ENCODE measurements around the gene FGFR4.
"Not testable (repeated sequence)": the region's sequence is repeated elsewhere in the genome, so short reads cannot be mapped to it uniquely, and the experiment has no call there.

The FGFR4 gene

DNA sequence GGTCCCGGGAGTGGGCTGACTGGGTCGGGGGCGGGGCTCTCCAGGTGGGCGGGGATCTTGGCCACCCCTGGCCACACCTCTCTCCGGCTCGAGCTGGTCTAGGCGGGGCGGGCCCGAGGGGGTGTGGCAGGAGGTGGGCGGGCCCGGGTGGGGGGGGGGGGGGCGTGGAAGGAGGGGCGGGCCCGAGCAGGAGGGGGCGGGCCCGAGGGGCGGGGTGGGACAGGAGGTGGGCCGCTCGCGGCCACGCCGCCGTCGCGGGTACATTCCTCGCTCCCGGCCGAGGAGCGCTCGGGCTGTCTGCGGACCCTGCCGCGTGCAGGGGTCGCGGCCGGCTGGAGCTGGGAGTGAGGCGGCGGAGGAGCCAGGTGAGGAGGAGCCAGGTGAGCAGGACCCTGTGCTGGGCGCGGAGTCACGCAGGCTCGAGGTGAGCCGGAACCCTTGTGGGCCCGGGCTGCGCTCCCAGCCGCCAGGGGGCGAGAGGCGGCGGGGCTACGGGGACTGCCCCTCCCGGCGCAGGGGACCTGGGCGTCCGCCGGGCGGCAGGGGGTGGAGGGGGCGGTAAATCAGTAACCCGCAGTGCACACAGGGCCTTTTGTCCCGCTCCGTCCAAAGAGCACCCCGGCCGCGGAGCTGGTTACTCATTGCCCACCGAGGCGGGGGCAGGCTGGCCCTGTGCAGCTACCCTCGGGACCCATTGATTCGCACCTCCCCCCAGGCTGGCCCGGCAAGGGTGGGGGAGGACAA is at the start of gene FGFR4:
Gene FGFR4, plus strand, starts transcription at position 262 of the 744 bp plus-strand sequence. CDS start 2,688 bp downstream, outside the sequence.
- peak in 2 of 14 donors; percentile 3 to 50 for DNase-seq

DNA sequence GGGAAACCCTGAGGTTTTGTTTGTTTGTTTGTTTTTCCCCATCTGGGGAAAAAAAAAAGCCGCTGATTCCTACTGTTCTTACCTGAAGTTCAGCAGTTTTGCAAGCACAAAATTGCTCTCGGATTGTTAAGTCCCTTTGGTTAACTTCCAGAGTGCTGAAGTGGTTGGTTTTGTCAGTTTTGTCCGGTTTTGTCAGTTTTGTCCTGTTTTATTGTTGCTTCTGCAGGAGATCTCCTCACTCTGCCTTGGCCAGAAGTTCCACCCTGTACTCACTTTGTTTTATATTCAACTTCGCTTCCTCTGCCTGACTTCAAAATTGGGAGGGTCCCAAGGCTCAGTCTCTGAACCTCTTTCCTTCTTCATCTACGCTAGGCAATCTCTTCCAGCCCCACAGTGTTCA is 49.8 kb upstream of the FGFR4 start:
- DNase-seq, result no peak

DNA sequence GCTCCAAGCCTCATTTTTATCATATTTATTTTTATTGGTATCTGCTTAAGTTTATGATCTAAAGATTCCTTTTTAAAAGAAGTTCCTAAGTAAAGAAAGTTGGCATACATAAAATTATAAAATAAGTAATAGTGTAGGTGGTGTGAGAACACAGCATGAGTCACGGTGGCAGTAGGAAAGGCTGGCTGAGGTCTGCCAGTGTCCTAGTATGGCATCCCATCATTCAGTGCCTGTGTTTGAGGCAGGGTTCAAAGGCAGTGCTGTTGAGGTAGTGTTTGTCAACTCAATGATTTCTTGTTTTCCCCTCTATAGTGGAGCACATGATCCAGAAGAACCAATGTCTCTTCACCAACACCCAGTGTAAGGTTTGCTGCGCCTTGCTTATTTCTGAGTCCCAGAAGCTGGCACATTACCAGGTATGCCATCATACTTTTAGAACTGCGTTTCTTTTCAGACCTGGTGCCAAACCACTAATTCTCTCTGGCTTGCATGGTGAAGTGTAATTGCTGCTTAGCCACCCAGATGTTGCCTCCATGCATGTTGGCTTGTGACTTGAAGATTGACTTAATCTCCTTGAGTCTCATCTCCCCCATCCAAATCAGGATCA is 45.8 kb upstream of the FGFR4 start:
- no peak for DNase-seq

DNA sequence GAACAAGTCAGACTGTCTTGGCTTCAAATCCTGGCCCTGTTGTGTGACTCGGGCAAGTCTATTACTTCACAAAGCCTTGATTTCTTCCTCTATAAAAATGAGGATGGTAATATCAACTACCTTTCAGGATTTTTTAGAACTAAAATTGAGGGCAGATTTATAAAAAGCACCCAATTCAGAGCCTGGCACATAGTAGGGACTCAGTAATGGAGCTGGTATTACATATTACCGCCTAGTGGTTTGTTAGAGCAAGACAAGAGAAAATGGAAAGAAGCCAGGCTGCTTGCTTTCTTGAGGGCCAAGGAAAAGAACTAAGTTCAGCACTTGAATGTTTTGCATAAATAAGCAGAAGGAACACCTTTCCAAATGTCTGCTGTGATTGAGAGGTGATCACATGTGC is 44.8 kb upstream of the FGFR4 start:
- no peak for DNase-seq

DNA sequence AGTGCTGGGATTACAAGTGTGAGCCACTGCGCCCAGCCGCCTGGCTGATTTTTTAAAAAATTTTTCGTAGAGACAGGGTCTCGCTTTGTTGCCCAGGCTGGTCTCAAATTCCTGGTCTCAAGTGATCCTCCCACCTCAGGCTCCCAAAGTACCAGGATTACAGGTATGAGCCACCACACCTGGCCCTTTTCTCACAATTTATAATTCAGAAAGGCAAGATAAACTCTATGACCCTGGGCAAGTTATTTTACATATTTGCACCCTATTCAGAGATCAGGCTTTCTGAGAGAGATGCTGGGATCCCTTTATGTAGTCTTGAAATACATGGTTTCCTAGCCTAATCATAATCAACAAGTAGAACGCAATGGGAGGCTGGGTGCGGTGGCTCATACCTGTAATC is 43.6 kb upstream of the FGFR4 start:
- no peak for DNase-seq

DNA sequence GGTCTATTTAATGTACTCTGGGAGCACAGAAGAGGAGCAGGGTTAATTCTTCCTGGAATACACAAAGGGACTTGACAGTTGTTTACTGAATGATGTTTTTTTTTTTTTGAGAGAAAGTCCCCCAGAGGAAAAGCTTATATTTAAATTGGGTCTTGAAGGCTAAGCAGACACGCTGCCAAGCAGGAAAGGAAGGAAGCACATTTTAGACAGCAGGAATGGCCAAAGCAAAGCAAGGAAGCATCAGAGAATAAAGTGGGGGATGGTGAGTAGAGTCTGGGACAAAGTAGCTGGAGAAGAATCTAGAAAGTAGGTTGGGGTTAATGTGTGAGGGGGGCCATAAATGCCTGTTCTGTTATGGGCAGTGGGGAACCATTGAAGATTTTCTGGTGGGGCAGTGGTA is 42.8 kb upstream of the FGFR4 start:
- DNase-seq, result no peak

DNA sequence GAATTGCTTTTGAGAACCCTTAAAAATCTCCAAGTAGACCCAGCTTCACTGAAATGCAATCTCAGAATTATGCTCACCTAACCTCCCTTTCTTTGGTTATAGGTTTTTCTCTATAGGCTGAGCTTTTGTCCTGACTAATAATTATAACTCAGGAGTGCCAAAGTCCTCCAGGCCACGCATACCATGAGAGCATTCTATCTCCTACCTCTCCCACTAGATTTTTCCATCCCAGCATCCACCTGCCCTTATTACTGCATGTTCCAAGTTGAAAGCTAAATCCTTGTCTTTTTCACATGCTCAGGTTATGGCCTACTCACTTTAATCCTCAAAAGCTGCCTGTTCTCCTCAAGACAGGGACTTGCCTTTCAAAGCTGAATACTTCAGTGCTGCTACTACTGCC is 42.1 kb upstream of the FGFR4 start:
- no peak for DNase-seq

DNA sequence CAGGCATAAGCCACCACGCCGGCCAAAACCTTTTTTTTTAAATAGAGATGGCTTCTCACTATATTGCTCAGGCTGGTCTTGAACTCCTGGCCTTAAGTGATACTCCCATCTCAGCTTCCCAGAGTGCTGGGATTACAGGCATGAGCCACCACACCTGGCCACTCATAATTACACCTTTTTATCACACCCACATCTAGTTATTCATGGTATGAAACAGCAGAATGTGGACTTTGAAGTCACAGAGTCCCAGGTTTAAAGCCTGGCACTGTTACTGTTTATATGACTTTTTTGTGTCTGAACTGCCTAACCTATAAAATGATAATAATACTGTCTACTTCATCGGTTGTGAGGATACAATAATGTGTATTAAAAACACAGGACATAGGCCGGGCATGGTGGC is 41.1 kb upstream of the FGFR4 start:
- no peak for DNase-seq

DNA sequence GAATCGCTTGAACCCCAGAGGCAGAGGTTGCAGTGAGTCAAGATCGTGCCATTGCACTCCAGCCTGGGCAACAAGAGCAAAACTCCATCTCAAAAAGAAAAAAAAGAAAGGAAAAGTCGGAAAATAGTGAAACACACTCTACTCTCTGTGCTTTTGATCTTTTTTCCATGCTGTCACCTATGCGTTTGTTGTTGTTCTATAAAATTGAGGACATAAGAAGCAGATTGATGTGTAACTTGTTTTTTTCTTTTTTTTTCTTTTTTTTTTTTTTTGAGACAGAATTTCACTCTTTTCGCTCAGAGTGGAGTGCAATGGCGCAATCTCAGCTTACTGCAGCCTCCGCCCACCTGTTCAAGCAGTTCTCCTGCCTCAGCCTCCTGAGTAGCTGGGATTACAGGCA is 38.2 kb upstream of the FGFR4 start:
- not testable (repeated sequence) for DNase-seq

DNA sequence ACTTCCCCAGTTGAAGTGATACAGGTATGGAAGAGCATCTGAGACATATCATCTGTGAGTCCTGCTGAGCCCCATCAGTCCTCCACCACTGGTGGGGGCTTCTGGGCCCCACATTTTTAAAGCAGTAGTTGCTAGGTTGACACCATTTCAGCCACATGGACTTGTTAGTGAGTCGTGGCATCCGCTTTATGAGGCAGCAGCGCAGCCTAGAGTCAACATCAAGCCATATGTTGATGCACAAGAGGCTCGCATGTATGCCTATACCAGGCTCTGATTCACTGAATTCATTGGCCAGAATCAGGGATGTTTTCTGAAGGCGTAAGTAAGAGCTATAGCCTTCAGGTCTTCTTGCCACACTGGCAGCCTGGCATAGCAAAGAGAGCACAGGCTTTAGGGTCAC is 37.4 kb upstream of the FGFR4 start:
- DNase-seq, result no peak

DNA sequence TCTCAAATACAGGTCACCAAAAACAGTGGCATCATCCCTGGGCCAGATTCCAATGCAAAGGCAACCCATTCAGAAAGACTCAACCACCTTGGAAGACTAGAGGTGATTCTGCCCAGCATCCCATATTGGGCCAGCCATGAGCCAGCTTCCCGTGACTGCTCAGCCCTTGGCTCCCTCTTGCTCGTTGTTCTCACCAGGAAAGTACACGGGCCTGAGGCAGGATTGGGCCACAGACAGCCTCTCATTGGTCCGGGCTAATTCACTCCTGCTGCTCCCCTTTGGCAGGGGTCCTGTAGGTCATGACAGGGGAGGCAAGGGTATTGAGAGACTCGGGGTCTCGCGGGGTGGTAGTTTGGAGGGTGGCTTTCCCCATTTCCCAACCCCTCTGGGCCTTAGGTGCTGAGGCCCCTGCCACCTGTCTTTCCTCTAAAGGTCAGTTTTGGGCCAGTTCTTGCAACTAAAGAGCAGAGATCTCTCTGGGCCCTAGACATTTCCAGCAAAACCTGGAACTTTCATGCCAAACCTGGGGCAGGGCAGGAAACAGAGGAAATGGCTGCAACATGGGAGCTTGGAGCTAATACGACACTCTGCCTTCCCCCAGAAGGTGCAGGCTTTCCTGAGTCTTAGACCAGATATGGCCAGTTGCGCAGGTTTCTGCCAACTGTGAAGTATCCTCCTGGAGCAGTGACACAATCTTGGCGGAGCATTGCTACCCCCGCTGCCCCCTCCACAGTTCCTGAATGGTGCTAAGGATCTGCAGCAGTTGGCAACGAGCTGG is 22.0 kb upstream of the FGFR4 start:
- DNase-seq, result no peak

DNA sequence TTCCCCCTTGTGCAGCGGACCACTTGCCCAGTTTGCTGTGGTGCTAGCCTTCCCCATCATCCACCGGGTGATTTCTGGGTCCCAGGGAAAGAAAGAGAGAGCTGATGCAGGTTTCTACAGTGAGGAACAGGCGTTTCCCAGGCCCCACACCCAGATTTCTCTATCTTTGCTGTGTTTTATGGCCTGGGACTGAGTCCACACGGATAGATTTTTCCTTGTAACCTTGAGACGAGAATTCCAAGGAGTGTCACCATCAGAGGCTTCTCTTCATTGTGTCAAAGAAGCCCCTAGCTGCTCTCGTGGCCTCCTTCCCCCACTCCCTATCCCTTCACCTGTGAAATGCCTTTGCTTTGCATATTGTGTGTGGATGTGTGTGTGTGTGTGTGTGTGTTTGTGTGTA is 21.2 kb upstream of the FGFR4 start:
- no peak for DNase-seq

DNA sequence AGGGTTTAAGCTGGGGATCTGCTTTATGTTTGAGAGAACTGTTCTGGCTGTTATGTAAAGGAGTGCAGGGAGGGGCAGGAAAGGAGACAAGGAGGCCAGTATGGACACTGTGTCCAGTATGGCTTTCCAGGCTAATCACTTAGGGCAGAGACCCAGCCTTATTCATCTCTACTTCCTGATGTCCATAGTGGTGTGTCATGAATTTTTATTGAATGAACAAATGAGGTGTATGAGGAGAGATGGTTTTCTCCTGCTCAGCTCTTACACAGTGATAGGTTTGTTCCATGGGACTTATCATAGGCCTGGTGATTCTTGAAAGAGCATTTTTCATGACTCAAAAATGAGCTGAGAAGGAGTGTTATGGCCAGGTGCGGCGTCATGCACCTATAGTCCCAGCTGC is 20.5 kb upstream of the FGFR4 start:
- no peak for DNase-seq

DNA sequence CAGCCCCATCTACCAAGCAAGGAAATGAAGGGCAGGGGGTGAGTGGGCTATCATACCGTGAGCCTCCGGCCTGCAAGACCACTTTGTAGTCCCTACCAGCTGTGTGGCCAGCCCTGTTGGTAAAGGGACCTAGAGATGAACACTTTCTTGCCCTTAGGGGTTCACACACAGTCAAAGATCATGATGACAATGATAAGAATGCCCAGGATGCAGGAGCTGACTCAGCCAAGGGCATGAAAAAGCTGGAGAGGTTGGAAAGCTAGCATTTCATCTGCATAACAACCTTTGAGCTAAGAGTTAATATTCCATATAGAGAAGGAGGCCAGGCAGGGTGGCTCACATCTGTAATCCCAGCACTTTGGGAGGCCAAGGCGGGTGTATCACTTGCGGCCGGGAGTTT is 19.2 kb upstream of the FGFR4 start:
- no peak for DNase-seq

DNA sequence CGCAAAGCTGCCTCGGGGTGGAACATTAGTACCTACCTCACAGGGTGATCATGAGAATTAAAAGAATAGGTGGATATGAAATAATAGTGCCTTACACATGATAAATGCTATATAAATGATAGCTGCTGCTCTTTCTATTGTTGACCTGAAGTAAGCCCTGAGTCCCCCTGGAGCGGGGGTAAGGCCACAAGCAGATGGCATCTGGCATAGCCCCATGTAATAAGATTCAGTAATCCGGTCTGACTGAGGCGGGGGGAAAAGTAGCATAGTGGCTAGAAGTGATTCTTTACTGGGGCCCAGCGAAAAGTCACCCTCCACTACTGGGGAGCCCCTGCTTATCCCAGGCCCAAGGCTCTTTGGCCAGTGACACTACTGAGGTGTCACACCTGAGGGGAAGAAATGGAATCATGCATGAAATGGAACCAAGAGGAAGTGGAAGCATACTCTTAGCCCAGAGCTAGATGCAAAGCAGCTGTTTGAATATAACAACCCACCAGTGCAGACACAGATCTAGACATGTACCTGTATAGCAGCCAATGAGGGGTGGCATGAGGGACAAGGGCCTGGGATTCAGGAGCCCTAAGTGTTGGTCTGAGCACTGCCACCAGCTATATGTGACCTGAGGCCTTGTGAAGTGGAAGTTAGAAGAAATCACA is 16.1 kb upstream of the FGFR4 start:
- no peak for DNase-seq

DNA sequence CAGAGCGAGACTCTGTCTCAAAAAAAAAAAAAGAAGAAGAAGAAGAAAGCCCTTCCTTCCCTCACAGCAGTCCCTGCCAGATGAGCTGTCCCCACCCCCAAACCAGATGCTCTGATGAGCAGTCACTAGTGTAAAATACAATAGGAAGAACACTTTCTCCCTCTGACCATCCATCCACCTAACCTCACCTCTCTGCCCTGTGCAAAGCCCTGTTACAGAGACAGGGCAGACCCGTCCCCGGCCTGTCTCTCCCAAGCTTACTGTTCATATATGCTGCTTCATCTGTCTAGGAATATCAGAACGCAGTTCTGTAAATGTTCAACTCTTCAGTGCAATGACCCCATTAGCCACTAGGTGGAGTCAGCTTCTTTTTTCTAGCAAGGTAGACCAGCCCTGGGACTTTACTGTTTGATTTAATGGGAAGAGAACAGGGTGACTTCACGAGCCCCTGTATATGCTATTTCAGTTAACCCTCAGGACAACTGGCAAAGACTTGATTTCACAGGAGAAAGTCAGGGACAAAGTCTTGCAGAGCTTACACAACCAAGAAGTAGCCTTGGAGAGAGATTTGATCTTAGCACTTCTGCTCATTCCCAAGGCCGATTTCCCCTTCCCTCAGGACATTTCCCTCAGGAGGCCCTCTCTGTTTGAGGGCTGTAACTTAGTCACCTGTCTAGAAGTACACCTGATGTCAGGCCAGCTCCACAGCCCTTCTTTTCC is 14.9 kb upstream of the FGFR4 start:
- peak in 10 of 14 donors; percentile 9 to 41 (median 19) for DNase-seq

DNA sequence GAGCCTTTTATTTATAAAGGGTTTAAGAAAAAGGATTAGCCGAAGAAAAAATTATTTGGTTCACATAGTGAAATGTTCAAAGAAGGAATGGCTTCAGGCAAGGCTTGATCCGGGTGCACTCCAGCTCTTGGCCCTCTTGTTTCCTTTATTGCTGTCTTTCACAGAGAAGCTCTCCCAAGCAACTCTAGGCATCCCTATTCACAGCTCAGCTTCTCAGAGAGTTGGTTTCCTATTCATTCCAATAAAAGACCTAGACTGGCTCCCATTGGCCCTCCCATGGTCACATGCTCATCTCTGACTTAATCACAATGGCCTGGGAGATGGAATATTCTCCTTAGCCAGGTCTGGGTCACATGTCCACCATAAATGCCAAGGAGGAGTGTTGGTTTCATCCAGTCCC is 9.4 kb upstream of the FGFR4 start:
- DNase-seq, result no peak

DNA sequence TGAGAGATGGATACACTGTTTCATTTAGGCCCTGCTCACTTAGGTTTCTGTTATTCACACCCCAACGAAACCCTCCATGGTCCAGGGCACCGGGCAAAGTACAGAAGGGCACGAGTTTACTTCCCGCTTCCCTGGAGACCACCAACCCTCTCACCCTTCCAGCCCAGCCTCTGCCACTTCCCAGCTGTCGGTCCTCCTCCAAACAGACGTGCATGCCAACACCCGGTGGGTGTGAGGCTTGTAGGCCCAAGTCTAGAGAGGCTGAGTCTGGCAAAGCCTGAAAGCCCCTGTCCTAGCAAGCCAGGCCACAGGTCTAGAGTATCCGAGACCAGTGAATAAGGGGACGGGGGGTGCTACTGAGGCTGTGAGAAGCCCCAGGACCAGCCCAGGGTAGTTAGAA is 7.1 kb upstream of the FGFR4 start:
- no peak for DNase-seq

DNA sequence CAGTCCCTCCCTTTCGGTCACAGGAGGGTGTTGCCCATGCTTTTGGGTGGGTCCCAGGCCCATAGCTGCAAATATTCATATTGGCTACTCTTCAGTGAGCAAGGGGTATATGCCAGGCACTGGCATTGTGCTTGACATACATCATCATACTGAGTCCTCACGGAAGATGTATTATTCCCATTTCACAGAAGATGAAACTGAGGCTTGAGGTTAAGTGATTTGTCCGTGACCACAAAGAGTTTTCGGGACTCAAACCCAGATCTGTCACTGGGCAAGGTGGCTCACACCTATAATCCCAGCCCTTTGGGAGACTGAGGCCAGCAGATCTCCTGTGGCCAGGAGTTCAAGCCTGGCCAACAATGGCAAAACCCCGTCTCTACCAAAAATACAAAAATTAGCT is 6.5 kb upstream of the FGFR4 start:
- no peak for DNase-seq

DNA sequence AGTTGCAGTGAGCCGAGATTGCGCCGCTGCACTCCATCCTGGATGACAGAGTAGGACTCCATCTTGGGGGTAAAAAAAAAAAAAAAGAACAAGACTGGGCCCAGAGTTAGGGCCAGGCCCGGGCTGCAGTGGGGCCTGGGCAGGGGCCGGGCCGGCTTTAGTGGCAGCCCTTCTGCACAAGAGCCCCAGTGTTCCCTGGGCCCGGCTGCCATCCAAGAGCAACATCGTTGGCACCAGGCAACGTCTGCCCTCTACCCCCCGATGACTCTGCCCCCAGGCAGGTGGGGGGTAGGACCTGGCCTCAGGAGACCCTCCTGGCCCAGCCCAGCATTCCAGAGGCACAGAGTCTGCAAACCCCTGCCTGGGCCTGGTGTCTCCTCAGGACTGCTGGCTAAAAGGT is 4.9 kb upstream of the FGFR4 start:
- no peak for DNase-seq

DNA sequence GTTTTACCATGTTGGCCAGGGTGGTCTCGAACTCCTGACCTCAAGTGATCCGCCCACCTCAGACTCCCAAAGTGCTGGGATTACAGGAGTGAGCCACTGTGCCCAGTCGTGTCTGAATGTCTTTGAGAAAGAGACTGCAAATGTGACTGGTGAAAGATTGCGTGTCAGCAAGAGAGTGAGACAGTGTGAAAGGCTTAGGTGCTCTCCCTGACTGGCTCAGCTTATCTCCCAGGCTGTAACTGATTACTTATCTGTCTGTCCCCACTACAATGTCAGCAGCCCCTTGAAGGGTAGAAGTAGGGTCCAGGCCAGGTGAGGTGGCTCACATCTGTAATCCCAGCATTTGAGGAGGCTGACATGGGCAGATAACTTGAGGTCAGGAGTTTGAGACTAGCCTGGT is 3.4 kb upstream of the FGFR4 start:
- DNase-seq, result no peak

DNA sequence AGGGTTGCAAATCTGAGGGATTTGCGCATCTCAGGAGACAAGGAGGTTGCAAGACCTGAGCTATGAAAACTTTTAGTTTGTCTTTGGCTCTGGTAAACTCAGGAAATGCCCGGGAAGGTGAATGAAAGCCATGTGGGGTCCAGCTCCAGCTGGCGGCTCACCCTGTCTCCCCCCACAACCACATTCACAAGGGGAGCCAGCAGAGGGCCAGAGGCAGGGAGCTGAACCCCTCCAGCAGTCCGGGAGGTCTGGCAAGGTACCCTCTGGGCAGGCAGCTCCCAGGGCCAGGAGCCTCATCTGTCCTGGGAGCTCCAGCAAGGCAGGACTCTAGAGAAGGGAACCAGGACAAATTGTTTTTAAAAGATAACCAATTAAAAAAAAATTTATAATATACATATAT is 2.5 kb upstream of the FGFR4 start:
- no peak for DNase-seq
